GM12878 (cell line): ENCODE data around the gene DNAJC28. TPM values are rescaled to one million over a fixed set of nuclear protein-coding genes. Genes with fewer than 3 reads are reported as not detected.

Source experiments
- ATAC-seq: fragments of 200-7000 bp; cut with Tn5 transposase; 3 replicates; pipeline ENCODE4 v1.9.1; 2020; ENCODE audit warnings: mild to moderate bottlenecking, moderate library complexity
- BruUV-seq: library from RNA; stranded (reverse); fragments of 400-500 nt; replicated peaks from 2 replicates; lab custom pipeline; 2021; lab: Mats Ljungman, UMichigan
- CTCF ChIA-PET: fragments of 300-600 bp; sonication (Branson Sonifier 250); formaldehyde crosslinking; extraction: SDS; loops from one replicate; lab custom pipeline; 2021; ENCODE audit warnings: inconsistent platforms; lab: Yijun Ruan, JAX
- POLR2A ChIA-PET: fragments of 350-600 bp; formaldehyde crosslinking; extraction: SDS; loops from one replicate; lab custom pipeline; 2021; ENCODE audit warnings: inconsistent platforms; lab: Charles Lee
- RAD21 ChIA-PET: fragments of 300-600 bp; sonication (Branson Sonifier 250); formaldehyde crosslinking; loops from one replicate; lab custom pipeline; 2023; ENCODE audit warnings: antibody characterized with exemption; ENCODE audit not compliant: unreplicated experiment; lab: Charles Lee
- SMC1A ChIA-PET: fragments of 300-600 bp; sonication (Branson Sonifier 250); formaldehyde crosslinking; loops from one replicate; lab custom pipeline; 2023; ENCODE audit not compliant: unreplicated experiment, uncharacterized antibody; lab: Charles Lee
- DNase-seq: peaks from one replicate; pipeline ENCODE4 v3.0.0-alpha.2; 2011; ENCODE audit warnings: low read depth, low spot score
- FAIRE-seq: peaks from 3 replicates; lab custom pipeline; 2011; peaks lifted over from hg19 to GRCh38; lab: Jason Lieb, UNC
- H2AFZ ChIP-seq: 2 replicates; pipeline ENCODE4 v1.6.0; 2011; ENCODE audit warnings: low read depth, low read length, control low read depth; ENCODE audit not compliant: control insufficient read depth
- H3K27ac ChIP-seq: 2 replicates; pipeline ENCODE4 v1.5.1; 2011; ENCODE audit warnings: control low read depth; ENCODE audit not compliant: control insufficient read depth, insufficient read depth
- H3K27me3 ChIP-seq, 2 experiments: replicated peaks in 1 of 2; 2 replicates each; pipeline versions ENCODE4 v1.6.0 to v1.6.1; 2011; ENCODE audit warnings: low read length in 1 of 2; ENCODE audit not compliant: control insufficient read depth in 2 of 2, insufficient read depth in 2 of 2
- H3K36me3 ChIP-seq, 2 experiments: 2 replicates each; pipeline ENCODE4 v1.5.1; 2011; ENCODE audit warnings: low read length in 1 of 2; ENCODE audit not compliant: control insufficient read depth in 2 of 2, insufficient read depth in 2 of 2
- H3K4me1 ChIP-seq: 2 replicates; pipeline ENCODE4 v1.6.1; 2011; ENCODE audit warnings: mild to moderate bottlenecking, low read length, moderate library complexity, mixed read lengths; ENCODE audit not compliant: control insufficient read depth, insufficient read depth
- H3K4me2 ChIP-seq: 2 replicates; pipeline ENCODE4 v1.6.0; 2011; ENCODE audit warnings: control low read depth; ENCODE audit not compliant: control insufficient read depth, insufficient read depth
- H3K4me3 ChIP-seq: fragments of 200-600 bp; sonication (generic); 2 replicates; pipeline ENCODE4 v1.5.1; 2016
- H3K79me2 ChIP-seq: 2 replicates; pipeline ENCODE4 v1.6.0; 2011; ENCODE audit warnings: low read length; ENCODE audit not compliant: control insufficient read depth, insufficient read depth
- H3K9ac ChIP-seq: 2 replicates; pipeline ENCODE4 v1.8.0; 2011; ENCODE audit warnings: low read length, control low read depth, mixed read lengths; ENCODE audit not compliant: control insufficient read depth, insufficient read depth
- H3K9me3 ChIP-seq: replicated peaks from 3 replicates; pipeline ENCODE4 v1.5.1; 2011; ENCODE audit warnings: mild to moderate bottlenecking, low read length; ENCODE audit not compliant: control insufficient read depth, insufficient read depth
- H4K20me1 ChIP-seq: 2 replicates; pipeline ENCODE4 v1.6.0; 2011; ENCODE audit not compliant: control insufficient read depth, insufficient read depth
- ATF7 ChIP-seq: fragments of 450-650 bp; IDR thresholded peaks from 2 replicates; pipeline ENCODE4 v1.6.1; 2016; ENCODE audit warnings: low read depth, mild to moderate bottlenecking
- E2F4 ChIP-seq: IDR thresholded peaks from 2 replicates; pipeline ENCODE4 v1.6.1; 2012; ENCODE audit warnings: low read depth, low read length, improper control_type of control experiment
- EED ChIP-seq: sonication (generic); IDR thresholded peaks from 2 replicates; pipeline ENCODE4 v1.6.1; 2016; ENCODE audit warnings: antibody characterized with exemption, low read depth
- GABPA ChIP-seq: IDR thresholded peaks from 2 replicates; pipeline ENCODE4 v1.6.1; 2014; ENCODE audit warnings: antibody characterized with exemption, low read depth, mild to moderate bottlenecking, inconsistent platforms
- JUNB ChIP-seq: IDR thresholded peaks from 2 replicates; pipeline ENCODE4 v1.6.1; 2016; ENCODE audit warnings: antibody characterized with exemption, mild to moderate bottlenecking
- PML ChIP-seq: IDR thresholded peaks from 2 replicates; pipeline ENCODE4 v1.6.1; 2012; ENCODE audit warnings: low read length, inconsistent platforms
- STAT1 ChIP-seq: fragments of 450-650 bp; conservative IDR thresholded peaks from 2 replicates; pipeline ENCODE4 v1.6.1; 2014; ENCODE audit warnings: antibody characterized with exemption, mild to moderate bottlenecking
- WGBS: methylation state at CpG from one replicate; pipeline ENCODE4 v1.1.6; 2016; ENCODE audit warnings: low lambda C conversion rate; ENCODE audit not compliant: insufficient replicate concordance, insufficient coverage; ENCODE audit errors: missing lambda C conversion rate; 5-methylcytosine and 5-hydroxymethylcytosine counted together
- in situ Hi-C: fragments of 300-500 bp; cut with MboI; formaldehyde crosslinking; loops from 9 replicates; pipeline ENCODE4 v1.14.3; 2018; ENCODE audit warnings: mixed read lengths
- intact Hi-C: fragments of 100-400 bp; cut with micrococcal nuclease; formaldehyde crosslinking; loops from one replicate; pipeline ENCODE4 v1.14.2; 2022; ENCODE audit not compliant: unreplicated experiment
- polyA plus RNA-seq, 11 experiments: library from polyadenylated mRNA; depleted of rRNA in 4 of 11; unstranded in 6 of 11; stranded (reverse) in 5 of 11; fragments of >200 nt; fragmentation: Nextera tagmentation in 4 of 11; fragmentation: Illumina TruSeq in 1 of 11; extraction: Ambion mirVana in 4 of 11; extraction: Trizol in 1 of 11; gene quantifications; 1 replicate in 1 of 11; 2 replicates in 10 of 11; pipeline versions ENCODE4 v1.2.1 to v1.2.3, GENCODE V29; 2011 to 2016; ENCODE audit warnings: inconsistent platforms in 2 of 11, missing spikeins in 2 of 11, low read depth in 1 of 11
- total RNA-seq, 4 experiments: library from RNA; depleted of rRNA in 3 of 4; stranded (reverse); fragments of >200 nt in 3 of 4; fragmentation: Illumina TruSeq in 1 of 4; extraction: Trizol in 1 of 4; gene quantifications; 2 replicates each; pipeline versions ENCODE4 v1.2.1 to v1.2.3, GENCODE V29; 2013 to 2021
- TF ChIP-seq, protein P1 (sequence below): IDR thresholded peaks from 2 replicates; pipeline ENCODE4 v1.6.1; 2011; ENCODE audit warnings: low read depth, mild to moderate bottlenecking, low read length, moderate library complexity, borderline replicate concordance; ENCODE audit errors: extremely low read depth

DNAJC28 gene
- total and polyA plus RNA-seq, 10 of the 15 experiments (the other 5 are each of a cell fraction or from before 2014, with no cell fraction given): 0.26 to 0.77 (median 0.54) TPM

- peaks cover 19% of the 10 kb centered on the region for H3K4me1 ChIP-seq
These were observed 47.0 kb downstream of the DNAJC28 start for GRCh38 chr21:33444499-33444898.

More at GRCh38 chr21:33444499-33444898, 47.0 kb downstream of the DNAJC28 start:
- H3K27ac ChIP-seq: no peak overlapping the region
- no TSS peak for BruUV-seq
- intact Hi-C loops: loop anchor here (10.0 kb wide), 2 partner anchors 500 to 610 kb away; no protein-coding TSS in a partner anchor
- no peaks in the 10 kb centered on the region for H4K20me1 ChIP-seq
- H3K27me3 ChIP-seq: no peaks in the 10 kb centered on the region
- no peak overlapping the region for H3K4me2 ChIP-seq
- no peak for TF ChIP-seq ATF7
- TF ChIP-seq E2F4: no peak
- TF ChIP-seq EED: no peak
- no peak for TF ChIP-seq STAT1
- TF ChIP-seq, protein P1, sequence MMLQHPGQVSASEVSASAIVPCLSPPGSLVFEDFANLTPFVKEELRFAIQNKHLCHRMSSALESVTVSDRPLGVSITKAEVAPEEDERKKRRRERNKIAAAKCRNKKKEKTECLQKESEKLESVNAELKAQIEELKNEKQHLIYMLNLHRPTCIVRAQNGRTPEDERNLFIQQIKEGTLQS: no peak
- TF ChIP-seq GABPA: no peak
- TF ChIP-seq PML: no peak
- no peak for TF ChIP-seq JUNB
- ChIA-PET POLR2A (interaction anchor here (0.6 to 1.7 kb wide), 11 partner anchors 10 to 681 kb away, joined by 4 to 14 read pairs (median 5); no protein-coding TSS in a partner anchor), CTCF (interaction anchor here (0.6 to 12.7 kb wide), 51 partner anchors 7 to 612 kb away, joined by 3 to 319 read pairs (median 5); partner anchors contain the start of genes IFNAR1 and IL10RB), RAD21 (interaction anchor here (0.6 to 8.5 kb wide), 35 partner anchors 10 to 664 kb away, joined by 3 to 148 read pairs (median 6); partner anchors contain the start of genes DNAJC28, IFNAR1 and TMEM50B), SMC1A (interaction anchor here (0.7 to 9.6 kb wide), 49 partner anchors 10 to 777 kb away, joined by 3 to 133 read pairs (median 6); partner anchors contain the start of genes IFNAR1 and IL10RB)
- no peak for FAIRE-seq
- H3K79me2 ChIP-seq: no peaks in the 10 kb centered on the region
- no peak for ATAC-seq
- in situ Hi-C loops: loop anchor here (5.0 to 10.0 kb wide), 3 partner anchors 242 to 612 kb away; no protein-coding TSS in a partner anchor
- H2AFZ ChIP-seq: no peak overlapping the region
- 52% methylated on average over 2 of the region's 2 CpGs for WGBS
- H3K9me3 ChIP-seq: no peaks in the 10 kb centered on the region
- peaks cover 0 to 4% of the 10 kb centered on the region in 2 experiments; a peak in 1 of 4 replicates for H3K36me3 ChIP-seq
- no peak for DNase-seq
- H3K9ac ChIP-seq: no peak overlapping the region
- no peak overlapping the region for H3K4me3 ChIP-seq
